Loucy (cell line): ENCODE measurements around the gene DRC1.

Source experiments
- CTCF ChIP-seq: fragments of 200-600 bp; sonication (generic); conservative IDR thresholded peaks from 2 replicates; pipeline ENCODE4 v1.5.1; 2014; ENCODE audit warnings: mild to moderate bottlenecking, antibody characterized with exemption, low read length
- EZH2phosphoT487 ChIP-seq: fragments of 200-600 bp; IDR thresholded peaks from 2 replicates; pipeline ENCODE4 v1.6.1; 2018; ENCODE audit warnings: antibody characterized with exemption, mild to moderate bottlenecking, moderate library complexity, borderline replicate concordance

- TF ChIP-seq CTCF (no peak), EZH2phosphoT487 (no peak)
Observed at GRCh38 chr2:26500406-26500805, 98.7 kb downstream of the DRC1 start.
